GM19238 (cell line): ENCODE results near the gene OR8H1.

ENCODE experiments used
- DNase-seq: peaks from one replicate; pipeline ENCODE4 v3.0.0; 2011; ENCODE audit warnings: low spot score; ENCODE audit not compliant: insufficient read length

The OR8H1 gene

DNA sequence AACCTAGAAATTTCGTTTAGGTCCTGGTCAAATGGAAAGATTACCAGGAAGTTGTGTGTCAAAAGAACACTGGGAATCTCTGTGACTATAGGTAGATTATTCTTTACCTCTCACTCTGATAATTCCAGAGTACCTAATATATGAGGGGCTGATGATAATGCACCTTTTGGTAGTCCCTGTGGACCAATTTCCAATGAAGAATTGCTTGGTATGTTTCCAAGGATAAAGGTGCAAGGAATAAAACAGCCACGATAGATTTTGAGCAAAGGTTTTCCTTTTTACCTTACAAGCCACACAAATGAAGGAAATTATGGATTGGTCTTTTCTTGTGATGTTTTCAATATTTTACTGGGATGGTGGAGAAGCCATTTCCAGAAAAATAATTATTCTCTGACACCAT lies at the start of gene OR8H1:
OR8H1 (minus strand) TSS at position 101 of the 400 bp plus-strand sequence. CDS start 1,192 bp downstream, outside the sequence.
- DNase-seq = no peak

GRCh38 chr11:56340289-56340688 lies 48.2 kb upstream of the OR8H1 start:
- no peak for DNase-seq

DNA sequence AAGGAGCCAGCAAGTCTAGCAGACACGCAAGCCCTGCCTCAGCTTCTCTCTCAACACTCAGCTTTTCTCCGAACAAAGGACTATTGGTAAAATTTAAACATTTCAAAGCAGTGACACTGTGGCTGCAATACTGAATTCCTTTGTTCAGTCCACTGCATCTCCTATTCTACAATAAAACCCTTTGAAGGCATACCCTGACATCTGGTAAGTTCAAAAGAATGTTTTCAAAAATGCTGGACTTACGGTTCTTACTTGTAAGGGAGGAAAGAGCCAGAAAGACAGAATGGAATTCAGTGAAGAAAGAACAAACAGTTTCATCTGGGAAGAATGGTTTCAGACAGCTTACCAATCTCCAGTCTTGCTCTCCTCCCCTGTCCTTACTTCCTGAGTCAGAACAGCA lies 41.1 kb upstream of the OR8H1 start:
- DNase-seq = no peak

DNA sequence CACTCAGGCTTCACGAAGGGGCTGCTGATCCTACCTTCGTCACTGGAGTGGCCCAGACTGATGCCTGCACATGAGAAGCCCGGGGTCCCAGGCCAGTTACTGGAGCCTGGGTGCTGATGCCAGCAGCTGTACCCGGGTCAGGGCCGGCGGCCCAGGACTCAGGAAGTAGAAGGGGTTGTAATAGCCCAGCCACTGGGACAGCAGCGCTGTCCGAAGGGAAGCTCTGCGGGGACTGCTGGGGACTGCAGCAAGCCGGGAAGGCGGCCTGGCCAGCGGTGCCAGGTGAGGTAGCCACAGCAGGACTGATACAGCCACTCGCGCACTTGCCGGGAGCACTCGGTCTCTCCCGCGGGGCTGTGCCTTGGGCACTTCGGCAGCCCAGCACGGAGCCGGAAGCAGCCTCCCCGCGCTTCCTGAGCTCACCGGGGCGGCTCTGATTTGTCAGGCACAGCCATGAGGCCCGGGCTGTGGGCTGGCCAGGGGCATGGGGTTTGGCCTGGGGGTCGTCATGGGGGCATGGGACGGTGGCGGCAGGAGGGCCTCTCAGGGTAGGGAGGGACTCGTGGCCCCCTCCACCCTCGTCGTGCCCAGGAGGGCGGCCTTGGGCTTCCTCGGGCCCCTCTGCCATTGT lies 39.9 kb upstream of the OR8H1 start:
- no peak for DNase-seq

GRCh38 chr11:56314844-56315243 lies 22.8 kb upstream of the OR8H1 start, which contains the start of gene OR8K3:
TSS of gene OR8K3 (plus strand) at chr11:56315144. CDS start at chr11:56318307, 3,163 bp downstream.
- no peak for DNase-seq

GRCh38 chr11:56307836-56308235 lies 15.8 kb upstream of the OR8H1 start:
- DNase-seq = no peak

DNA sequence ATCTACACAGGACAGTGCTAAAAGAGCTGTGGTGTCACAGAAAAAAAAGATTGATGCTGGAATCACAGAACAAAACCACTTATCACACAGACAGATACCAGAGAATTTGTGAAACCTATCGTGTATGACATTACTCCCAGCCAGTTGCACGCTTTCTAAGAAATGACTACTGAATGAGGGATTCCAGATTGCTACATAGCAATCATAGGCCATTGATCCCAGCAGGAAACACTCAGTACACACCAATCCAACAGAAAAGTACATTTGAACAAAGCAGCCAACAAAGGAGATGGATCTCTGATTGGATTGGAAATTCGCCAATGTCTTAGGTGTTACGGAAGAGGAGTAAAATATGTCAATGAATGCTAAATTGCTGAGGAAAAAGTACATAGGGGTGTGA lies 4.8 kb upstream of the OR8H1 start:
- no peak for DNase-seq

GRCh38 chr11:56273854-56274253 lies 18.2 kb downstream of the OR8H1 start, which contains the start of gene OR5T1:
TSS of gene OR5T1 (plus strand) at chr11:56274154. CDS start at chr11:56275639, 1,485 bp downstream.
- DNase-seq = no peak

DNA sequence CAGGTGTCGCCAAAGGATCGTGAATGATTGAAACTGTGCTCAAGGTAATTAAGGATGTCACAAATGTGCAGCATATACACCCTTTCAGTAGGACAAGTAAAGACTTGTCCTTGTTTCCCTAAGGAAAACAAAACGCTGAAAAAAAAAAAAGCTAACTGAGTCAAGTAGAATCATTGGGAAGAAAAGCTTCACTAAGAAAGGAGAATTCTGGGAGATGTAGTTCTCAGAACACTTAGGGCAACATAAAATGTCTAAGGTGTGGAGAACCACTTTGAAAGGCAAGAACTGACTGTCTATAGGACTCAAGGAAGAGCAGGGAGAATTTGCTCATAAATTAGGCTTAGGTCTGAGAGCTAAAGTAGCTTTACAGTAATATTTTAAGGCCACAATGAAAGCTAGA lies 21.0 kb downstream of the OR8H1 start:
- DNase-seq = no peak

GRCh38 chr11:56251954-56252353 lies 40.1 kb downstream of the OR8H1 start, which contains the start of gene OR5T3:
TSS of gene OR5T3 (plus strand) at chr11:56252254. CDS start at chr11:56252254, 0 bp downstream.
- DNase-seq = no peak
